Stimulated activated CD8-positive, alpha-beta memory T cell treated with anti-CD3 and anti-CD28 coated beads, Interleukin-12 subunit alpha, Interleukin-12 subunit beta, amount 100 ng/mL, for 1 hour (primary cell): ENCODE measurements around the gene RPS15.
A peak's percentile ranks its signal among the peaks of the same experiment; 100 is the strongest.
"Not testable (repeated sequence)": the region's sequence is repeated elsewhere in the genome, so short reads cannot be mapped to it uniquely, and the experiment has no call there.

Source experiments
- DNase-seq: peaks from one replicate; pipeline ENCODE4 v3.0.0-alpha.2; 2020; ENCODE audit warnings: low read depth

The RPS15 gene

DNA sequence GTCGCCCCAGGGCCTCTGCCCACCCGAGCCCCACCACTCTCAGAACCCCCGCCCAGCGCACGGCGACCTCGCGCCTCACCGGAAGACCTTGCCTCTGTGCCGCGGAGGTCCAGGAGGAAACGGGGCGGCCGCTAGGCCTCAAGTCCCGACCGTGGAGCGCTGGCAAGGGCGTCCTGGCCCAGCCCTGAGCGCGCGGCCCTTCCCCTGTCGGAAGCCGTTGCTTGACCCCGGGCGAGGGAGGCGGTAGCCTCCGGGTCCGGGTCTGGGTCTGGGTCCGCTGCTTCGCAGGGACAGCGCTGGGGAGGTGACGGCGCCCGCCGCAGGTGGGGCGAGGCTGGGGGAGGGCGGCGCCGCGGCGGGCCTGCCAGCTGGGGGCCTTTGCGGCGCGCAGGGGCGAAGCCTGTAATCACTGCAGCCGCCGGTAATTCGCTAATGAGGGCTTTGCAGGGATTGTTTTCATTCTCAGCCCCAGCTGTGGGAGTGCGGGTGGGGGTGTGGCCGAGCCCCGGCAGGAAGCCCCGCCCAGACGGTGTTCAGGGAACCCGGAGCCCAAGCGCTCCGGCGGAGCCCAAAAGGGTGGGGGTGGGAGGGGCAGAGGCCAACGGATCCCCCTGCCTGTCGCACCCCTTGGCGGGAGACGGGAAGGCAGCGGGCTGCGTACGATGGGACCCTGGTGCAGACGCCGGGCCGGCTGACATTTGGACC, 32.3 kb downstream of the RPS15 start:
- DNase-seq: peak; percentile 49

DNA sequence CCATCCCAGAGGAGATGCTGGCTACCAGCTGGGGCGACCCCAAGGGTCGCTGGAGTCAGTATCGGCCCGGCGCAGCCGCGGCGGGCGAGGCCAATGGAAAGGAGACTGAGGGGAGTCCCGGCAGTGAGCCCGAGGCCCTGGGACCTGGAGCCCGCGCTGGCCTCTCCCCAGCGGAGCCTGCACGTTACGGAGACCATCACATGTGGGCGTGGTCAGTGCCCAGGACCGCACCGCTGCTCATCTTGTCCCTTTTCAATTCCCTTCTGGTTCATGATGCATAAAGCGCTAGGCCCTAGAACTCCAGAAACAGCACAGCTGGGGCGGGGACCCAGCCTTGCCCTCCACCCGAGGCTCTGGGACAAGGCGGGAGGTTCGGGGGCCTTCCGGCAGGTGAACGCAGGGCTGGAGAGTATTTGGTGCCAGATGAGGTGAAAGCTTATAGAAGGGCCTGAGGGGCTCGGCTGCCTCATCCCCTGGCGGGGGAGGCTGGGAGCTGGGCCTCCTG, 32.9 kb downstream of the RPS15 start:
- no peak for DNase-seq

DNA sequence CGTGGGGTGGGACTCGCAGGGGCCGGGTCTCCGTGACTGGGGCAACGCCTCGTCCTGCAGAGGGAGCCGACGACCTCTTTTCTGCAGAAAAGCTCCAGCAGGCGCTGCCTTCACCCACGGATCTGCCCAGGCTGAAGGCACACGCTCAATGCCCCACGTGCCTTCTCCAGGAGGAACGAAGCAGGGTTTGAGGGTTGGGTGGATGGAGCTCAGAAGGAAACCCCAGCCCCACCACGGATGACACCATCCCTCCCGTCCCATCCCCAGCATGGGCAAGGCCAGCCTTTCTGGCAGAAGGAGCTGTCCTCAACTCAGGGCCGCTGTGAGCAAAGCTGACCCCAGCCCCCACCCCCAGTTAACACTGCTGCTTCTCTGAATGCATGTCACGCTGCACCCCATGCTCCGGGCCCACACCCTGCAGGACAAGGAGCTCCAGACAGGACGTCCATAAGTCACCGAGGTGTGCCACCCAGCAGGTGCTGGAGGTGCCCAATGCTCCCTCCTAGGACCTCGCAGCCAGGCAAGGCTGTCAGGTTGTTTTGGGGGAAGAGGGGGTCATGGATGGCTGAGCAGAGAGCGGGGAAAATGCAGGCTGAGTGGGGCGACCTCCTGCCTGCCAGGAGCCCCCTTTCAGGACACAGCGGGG, 33.4 kb downstream of the RPS15 start:
- DNase-seq: no peak

DNA sequence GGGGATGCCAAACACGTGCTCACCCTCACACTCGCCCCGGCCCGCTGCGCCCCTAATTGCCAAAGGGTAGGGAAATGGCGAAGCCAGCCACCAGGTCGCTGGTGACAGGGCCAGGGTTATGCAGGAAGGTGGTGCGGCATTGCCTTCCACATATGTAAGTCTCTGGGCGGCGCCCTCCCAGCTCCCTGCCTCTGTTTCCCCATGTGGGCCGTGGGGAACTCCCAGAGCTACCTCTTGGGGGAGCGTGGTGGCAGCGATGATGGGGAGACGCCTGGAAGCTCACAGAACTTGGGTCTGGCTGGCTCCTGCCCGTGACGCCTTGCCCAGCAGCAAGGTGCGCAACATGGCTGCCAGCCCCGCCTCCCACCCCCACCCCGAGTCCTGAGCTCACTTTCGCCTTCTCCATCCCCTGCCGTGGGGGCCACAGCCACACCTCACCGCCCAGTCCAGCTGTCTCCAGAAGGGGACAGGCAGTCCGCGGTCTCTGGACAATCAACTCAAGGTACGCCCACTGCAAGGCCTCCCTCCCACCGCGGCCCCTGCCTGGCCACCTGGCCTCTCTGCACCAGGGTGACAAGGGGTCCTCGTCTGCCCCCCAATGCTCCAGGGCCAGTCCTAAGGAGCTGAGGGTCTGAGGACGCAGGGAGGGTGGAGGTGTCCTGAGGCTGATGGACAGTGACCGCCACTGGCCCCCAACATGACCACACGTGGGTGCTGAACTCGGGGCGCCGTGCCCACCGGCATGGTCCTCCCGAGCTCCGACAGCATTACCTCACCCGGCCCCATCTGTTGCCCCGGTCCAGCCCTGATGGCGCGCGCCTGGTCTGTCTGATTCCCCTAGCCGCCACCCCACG, 34.3 kb downstream of the RPS15 start:
- no peak for DNase-seq

DNA sequence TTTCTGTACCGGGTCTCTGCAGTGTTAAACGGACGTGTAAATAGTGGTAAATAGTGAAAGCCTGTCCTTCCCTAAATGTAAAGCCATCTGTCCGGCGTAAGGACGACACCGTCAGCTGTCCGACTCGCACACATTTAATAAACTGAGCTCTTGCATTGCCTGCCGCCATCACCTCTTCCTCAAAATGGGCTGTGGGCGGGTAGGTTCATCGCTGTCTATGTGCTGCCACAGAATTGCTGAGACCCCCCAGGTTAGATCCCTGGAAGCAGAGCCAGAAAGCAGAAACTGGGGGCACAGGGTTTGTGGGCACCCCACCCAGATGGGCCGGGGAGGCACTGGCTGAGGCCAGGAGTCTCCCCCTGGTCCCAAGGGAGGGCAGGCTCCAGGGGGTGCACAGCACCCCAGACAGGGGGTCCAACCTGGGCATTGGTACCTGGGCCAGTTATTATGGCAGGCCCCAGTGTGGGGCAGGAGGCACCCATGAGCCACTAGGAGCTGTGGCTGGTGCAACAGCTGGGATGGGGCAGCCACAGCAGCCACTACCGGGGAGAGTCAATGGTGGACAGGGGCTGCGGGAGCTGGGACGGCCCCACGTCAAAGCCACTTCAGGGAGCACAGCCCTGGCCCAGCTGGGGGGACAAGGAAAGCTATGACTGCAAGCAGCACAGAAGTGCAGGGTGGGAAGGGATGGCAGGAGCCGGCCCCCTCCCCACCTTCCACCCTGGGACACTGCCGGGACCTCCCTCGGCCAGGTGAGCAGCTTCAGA, 35.1 kb downstream of the RPS15 start:
- DNase-seq: no peak

DNA sequence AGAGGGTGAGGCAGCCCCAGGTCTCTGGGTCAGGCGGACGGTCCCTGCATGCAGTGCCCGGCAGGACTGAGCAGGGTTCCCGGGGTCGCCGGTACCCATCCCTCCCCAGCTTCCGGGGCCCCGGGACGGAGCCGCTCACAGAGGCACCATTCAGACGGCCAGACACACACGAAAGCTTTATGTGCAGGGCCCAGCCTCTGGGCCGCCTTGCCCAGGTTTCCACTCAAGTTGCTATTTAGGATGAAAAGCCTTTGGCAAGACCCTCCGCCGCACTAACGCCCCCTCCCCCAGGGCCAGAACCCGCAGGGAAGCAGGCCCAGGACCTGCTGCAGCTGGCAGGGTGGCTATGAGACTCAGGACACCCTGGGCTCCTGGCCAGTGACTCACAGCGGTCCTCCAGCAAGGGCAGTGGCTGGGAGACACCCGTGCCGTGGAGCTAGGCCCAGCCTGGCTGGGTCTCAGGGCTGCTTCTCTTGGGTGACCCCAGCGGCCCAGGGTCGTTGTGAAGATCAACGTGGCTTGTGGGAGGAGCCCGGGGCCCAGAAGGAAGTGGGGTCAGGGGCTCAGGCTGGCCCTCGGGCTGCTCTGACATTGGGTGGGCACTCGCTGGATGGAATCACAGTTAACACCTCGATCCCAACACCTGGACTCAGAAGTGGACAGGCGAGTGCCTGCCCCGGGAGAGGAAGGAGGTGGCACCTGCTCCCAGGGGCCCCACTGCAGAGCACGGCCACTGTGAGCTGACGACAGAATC, 36.0 kb downstream of the RPS15 start:
- no peak for DNase-seq

DNA sequence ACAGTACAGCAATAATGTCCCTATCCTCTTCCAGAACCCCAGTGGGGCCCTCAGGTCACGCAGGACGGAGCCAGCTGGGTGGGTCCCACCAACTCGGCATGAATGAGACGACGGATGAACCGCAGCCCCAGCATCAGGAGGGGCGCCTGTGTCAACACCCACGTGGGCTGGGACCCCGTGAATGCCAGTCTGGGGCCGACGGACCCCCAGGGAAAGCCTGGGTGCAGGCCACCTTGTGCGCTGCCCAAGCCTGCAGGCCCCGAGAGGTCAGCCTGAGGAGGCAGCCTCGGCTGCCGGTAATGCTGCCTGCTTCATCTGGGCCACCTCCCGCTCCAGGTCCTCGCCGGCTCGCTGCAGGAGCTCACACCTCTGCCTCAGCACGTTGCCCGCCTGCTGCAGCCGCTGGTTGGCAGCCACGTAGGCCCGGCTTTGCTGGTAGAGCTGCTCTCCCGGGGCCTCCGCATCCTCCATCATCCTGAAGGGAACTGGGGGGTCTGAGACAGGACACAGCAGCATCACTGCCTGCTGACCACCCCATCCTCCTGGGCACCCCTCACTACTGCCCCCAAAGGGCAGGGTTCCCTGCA, 36.7 kb downstream of the RPS15 start:
- no peak for DNase-seq

DNA sequence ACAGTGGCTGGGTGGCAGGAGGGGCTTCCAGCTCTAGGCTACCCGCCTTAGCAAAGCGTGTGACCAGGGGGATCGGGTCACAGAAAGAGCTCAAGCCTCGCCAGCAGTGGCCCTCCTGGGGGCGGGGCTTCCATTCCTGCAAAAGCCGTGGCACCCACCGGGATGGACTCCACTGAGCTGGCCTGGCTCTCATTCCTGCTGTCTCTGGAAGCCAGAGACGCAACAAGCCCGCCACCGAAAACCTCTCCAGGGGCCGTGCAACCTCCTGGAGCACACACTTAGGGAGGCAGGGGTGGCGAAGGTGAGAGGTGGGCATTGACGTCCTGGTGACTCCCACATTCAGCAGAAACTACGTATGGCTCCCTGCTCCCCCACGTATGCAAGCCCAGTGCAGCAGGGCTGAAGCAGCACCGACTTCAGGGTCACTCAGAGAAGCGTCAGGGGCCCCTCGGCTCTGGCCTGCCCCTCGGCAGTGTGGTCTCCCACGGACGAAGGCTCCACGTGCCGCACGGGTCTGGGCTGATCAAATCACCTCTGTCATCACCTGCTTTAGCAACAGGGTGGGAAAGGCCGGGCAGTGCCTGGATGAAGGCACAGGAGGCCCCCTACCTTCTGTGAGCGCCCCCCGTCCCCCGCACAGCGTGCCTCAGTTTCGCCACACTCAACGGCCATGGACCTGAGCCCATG, 37.7 kb downstream of the RPS15 start:
- DNase-seq: no peak

DNA sequence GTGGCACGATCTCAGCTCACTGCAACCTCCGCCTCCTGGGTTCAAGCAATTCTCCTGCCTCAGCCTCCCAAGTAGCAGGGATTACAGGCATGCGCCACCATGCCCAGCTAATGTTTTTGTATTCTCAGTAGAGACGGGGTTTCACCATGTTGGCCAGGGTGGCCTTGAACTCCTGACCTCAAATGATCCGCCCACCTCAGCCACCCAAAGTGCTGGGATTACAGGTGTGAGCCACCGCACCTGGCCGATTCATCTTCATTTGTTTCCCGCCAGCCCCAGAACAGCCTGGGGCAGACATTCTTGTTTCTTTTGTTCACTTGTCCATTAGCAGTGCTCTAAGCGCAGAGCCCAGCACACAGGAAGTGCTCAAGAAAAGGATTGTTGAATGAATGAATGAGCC, 38.9 kb downstream of the RPS15 start:
- DNase-seq: not testable (repeated sequence)

DNA sequence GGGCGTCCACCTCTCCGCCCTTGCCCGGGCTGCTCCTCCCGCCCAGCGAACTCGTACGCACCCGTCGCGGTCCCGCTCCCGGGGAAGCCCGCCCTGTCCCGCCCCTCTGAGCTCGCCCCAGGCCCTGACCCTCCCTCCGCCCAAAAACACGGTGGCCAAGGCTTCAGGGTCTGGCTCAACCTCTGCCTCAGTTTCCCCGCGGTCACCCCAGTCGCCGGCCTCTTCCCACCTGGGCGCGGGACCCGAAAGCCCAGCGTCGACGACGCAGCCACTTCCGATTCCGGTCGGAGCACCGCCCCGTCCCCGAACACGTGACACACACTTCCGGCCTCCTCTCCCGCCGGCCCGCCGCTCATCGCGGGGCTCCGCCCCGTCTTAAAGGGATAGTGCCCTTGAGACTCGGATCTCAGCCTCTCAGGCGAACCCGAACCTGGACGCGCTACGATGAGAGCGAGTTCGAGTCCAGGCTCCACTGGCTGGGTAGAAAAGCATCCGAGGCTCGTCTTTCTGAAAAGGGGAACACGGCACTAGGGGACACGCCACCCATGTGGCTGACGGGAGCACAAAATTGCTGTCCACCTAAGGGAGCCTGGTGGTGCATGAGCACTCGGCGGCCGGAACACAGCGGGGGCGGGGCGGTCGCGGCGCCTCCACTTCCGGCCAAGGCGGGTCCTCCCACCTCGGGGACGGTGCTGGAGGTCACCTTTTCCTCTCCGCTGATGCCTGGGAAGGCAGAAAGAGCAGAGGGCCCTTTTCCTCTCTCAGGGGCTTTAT, 40.9 kb downstream of the RPS15 start, which contains the start of gene C19orf25:
Gene C19orf25 (minus strand): TSS at position 282 of the 774 bp plus-strand sequence. CDS start 312 bp downstream, outside the sequence.
- DNase-seq: peak; percentile 85

DNA sequence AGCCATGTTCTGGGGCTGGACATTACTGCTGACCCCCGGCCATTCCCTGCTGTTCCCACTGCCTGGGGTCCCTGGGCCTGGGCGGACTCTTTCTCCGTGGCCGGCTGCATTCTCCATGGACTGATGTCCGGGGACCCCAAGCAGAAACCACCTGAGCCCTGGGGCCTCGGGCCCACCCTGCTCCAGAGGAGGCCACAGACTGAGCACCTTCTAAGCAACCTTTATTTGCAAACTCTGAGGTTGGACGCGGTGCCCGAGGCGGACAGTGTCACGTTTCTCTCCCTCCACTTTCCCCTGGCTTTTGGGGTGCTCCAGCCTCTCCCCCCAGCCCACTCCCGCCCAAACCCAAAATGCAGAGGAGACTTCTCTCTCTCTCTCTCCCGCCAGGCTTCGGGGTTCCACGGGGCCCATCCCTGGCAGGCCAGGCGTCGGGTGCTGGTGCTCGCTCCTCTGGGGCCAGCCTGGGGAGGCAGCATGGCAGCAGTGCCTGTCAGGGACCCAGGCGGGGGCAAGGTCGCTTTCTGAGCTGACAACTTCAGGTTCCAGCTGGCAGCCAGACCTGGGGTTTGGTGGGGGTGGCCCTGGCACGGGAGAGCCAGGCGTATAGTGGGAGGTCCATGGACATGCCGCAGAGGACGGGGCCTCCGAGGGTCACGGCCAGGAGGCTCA, 43.2 kb downstream of the RPS15 start:
- DNase-seq: no peak

DNA sequence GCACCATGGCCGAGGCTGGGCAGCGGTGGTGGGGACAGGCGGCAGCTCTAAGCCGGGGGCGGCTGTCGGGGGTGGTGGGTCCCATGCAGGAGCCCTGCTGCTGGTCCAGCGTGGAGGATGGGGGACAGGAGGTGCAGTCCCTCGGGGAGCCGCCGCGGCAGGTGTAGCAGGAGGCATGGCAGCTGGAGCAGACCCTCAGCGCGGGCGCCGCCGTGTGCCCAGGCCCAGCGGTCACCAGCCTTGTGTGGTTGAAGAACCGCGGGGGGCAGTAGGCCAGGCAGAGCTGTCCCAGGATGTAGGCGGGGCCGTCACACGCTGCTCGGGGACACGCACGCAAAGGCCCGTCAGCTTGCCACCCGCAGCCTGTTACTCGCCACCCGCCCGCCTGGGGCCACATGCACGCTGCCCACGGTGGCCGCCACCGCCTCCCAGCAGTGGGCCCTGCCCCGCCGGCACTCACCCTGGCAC, 43.7 kb downstream of the RPS15 start:
- DNase-seq: no peak

DNA sequence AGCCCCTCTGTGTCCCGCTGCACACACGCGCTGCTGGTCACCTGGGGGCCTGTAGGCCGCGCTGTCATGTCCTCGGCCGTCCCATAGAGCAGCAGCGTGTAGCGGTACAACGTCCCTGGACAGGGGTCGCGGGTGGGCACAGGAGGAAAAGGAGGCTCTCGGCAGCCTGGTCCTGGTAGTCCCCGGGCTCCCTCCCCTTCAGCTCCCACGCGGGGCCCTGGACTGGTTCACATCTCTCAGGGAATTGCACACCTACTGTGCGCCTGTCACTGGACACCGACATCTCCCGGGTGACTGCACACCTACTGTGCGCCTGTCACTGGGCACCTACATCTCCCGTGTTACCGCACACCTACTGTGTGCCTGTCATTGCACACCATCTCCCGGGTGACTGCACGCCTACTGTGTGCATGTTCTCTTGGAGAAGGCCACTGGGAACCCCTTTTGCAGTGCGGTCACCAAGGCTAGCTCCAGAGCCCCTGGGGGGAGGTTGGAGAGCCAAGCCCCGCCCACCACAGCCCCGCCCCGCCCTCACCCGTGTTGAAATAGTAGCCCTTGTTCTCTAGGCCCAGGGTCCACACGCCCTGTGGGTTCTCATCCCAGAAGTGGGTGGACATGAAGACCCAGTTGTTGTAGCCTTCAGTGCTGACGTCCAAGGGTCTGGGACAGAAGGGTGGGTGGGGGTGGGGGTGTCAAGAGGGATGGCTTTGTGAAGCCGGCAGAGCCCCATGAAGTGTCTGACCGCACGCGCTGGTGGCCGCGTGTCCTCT, 44.4 kb downstream of the RPS15 start:
- DNase-seq: no peak

DNA sequence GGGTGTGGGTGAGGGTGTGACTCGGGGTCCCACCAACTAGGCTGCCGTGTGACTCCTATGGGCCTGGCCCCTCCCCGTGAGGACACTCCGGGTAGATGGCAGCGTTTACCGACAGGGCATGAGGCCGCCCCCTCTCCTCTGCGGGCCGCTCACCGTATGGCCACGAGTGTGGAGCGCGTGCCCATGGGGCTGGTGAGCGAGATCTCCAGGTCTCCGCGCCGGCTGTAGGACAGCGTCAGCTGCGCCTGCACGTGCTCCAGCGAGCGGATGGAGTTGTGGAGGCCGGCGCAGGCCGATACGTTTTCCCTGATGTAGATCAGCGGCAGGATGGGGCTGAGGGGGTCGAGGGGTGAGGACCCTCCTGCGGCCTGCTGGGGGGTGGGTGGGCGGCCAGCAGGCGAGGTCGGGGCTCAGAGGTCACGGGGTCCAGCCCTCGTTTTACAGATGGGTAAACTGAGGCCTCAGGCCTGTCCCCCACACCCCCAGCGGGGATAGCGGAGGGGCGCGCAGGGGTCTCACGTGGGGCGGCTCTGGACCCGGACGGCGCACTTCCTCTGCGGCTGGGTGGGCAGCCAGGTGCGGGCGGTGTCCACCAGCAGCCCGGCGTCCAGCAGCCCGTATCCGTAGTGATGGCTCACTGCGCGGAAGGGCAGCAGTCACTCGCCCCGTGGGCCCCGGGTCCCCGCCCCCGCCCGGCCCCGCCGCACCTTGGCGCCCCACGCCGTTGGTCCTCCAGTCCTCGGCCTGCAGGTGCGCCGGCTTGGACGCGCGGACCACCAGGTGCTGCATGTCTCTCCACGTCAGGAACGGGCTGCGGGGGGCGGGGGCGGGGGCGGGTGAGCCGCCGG, 45.2 kb downstream of the RPS15 start:
- no peak for DNase-seq

DNA sequence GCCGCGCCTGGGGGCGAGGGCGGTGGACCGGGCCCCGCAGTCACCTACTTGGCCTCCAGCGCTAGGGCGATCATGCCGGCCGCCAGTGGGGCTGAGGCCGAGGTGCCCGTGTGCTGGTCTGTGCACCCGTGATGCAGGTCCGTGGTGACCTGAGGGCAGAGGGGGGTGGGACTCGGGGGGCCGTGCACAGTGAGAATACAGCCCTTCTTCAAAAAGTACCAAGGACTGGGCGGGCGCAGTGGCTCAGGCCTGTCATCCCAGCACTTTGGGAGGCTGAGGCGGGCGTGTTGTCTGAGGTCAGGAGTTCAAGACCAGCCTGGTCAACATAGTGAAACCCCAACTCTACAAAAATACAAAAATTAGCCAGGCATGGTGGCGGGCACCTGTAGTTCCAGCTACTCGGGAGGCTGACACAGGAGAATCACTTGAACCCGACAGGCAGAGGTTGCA, 45.8 kb downstream of the RPS15 start:
- no peak for DNase-seq

DNA sequence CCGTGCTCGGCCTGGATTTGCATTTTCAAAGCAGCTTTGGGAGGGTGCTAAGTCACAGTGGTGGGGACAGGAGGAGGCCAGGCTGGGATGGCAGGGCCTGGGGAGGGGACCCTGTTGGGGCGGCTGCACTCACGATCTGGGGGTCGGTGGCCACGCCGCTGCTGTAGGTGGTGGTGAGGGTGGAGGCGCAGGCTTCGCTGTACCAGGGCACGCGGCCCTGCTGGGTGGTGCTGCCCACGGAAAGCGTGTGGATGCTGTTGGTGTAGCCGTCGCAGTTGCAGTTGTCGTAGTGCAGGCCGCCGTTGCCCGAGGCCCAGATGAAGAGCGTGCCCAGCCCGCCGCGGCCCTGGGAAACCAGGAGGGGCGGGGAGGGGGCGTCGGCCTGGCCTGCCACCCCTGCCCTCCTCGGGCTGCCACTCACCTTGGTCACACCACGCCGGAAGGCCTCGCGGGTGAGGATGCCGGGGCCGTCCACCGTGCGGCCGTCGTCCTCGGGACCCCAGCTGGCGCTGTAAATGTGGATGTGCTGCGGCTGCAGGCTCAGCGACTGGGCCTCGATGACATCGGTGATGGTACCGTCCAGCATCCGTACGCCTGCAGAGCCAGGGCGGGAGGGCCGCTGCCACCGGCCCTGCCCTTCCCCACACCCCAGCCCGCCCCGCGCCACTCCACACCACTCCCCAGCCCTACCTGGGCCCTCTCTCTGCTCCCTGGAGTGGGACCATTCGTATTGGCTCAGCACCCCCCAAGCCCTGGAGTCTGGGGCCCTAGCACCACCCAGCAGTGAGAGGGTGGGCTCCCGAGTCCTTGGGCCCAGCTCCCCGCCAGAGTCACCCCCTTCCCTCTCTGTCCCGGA, 48.8 kb downstream of the RPS15 start:
- DNase-seq: no peak
